Loucy (cell line): Measurements from ENCODE around the gene TUT4.

Source experiments
- H2AFZ ChIP-seq: fragments of 200-600 bp; sonication (generic); 2 replicates; pipeline ENCODE4 v1.6.0; 2016; ENCODE audit warnings: antibody characterized with exemption, mild to moderate bottlenecking, low read length, moderate library complexity
- H3F3A ChIP-seq: fragments of 200-600 bp; 2 replicates; pipeline ENCODE4 v1.6.0; 2016; ENCODE audit warnings: antibody characterized with exemption, low read depth, mild to moderate bottlenecking
- H3K27me3 ChIP-seq: fragments of 200-600 bp; sonication (generic); 2 replicates; pipeline ENCODE4 v1.6.1; 2014; ENCODE audit warnings: low read length, mild to moderate bottlenecking; ENCODE audit not compliant: insufficient read depth, poor library complexity, severe bottlenecking
- H3K36me3 ChIP-seq: fragments of 200-600 bp; sonication (generic); 2 replicates; pipeline ENCODE4 v1.6.1; 2016; ENCODE audit warnings: low read length; ENCODE audit not compliant: insufficient read depth
- H3K4me1 ChIP-seq: fragments of 200-600 bp; sonication (generic); 2 replicates; pipeline ENCODE4 v1.5.1; 2014; ENCODE audit warnings: low read length, mild to moderate bottlenecking; ENCODE audit not compliant: insufficient read depth, poor library complexity, severe bottlenecking
- H3K4me2 ChIP-seq: fragments of 200-600 bp; sonication (generic); 2 replicates; pipeline ENCODE4 v1.6.0; 2014; ENCODE audit warnings: antibody characterized with exemption, low read length, low read depth, mild to moderate bottlenecking; ENCODE audit not compliant: poor library complexity, severe bottlenecking
- H3K4me3 ChIP-seq: fragments of 200-600 bp; sonication (generic); 2 replicates; pipeline ENCODE4 v1.5.1; 2014; ENCODE audit warnings: low read length, mild to moderate bottlenecking, mixed read lengths; ENCODE audit not compliant: poor library complexity, severe bottlenecking
- H3K79me2 ChIP-seq: fragments of 200-600 bp; sonication (generic); 2 replicates; pipeline ENCODE4 v1.6.1; 2014; ENCODE audit warnings: low read length; ENCODE audit not compliant: insufficient read depth
- H3K9ac ChIP-seq: fragments of 200-600 bp; sonication (generic); 2 replicates; pipeline ENCODE4 v1.6.0; 2014; ENCODE audit warnings: mild to moderate bottlenecking, low read depth, low read length, moderate library complexity; ENCODE audit not compliant: poor library complexity, severe bottlenecking
- H3K9me2 ChIP-seq: fragments of 200-600 bp; sonication (generic); replicated peaks from 2 replicates; pipeline ENCODE4 v1.6.1; 2016; ENCODE audit warnings: low read depth, low read length, mixed read lengths
- H3K9me3 ChIP-seq: fragments of 200-600 bp; sonication (generic); 2 replicates; pipeline ENCODE4 v1.6.1; 2014; ENCODE audit warnings: mild to moderate bottlenecking, antibody characterized with exemption, low read length, low read depth; ENCODE audit not compliant: insufficient read depth
- H4K20me1 ChIP-seq: fragments of 200-600 bp; sonication (generic); 2 replicates; pipeline ENCODE4 v1.6.0; 2014; ENCODE audit warnings: antibody characterized with exemption, low read length, mild to moderate bottlenecking; ENCODE audit not compliant: insufficient read depth, poor library complexity, severe bottlenecking
- EZH2phosphoT487 ChIP-seq: fragments of 200-600 bp; IDR thresholded peaks from 2 replicates; pipeline ENCODE4 v1.6.1; 2018; ENCODE audit warnings: antibody characterized with exemption, mild to moderate bottlenecking, moderate library complexity, borderline replicate concordance
- TF ChIP-seq, protein P1 (sequence below): fragments of 200-600 bp; sonication (generic); conservative IDR thresholded peaks from 2 replicates; pipeline ENCODE4 v1.5.1; 2014; ENCODE audit warnings: mild to moderate bottlenecking, antibody characterized with exemption, low read length

Gene TUT4

DNA sequence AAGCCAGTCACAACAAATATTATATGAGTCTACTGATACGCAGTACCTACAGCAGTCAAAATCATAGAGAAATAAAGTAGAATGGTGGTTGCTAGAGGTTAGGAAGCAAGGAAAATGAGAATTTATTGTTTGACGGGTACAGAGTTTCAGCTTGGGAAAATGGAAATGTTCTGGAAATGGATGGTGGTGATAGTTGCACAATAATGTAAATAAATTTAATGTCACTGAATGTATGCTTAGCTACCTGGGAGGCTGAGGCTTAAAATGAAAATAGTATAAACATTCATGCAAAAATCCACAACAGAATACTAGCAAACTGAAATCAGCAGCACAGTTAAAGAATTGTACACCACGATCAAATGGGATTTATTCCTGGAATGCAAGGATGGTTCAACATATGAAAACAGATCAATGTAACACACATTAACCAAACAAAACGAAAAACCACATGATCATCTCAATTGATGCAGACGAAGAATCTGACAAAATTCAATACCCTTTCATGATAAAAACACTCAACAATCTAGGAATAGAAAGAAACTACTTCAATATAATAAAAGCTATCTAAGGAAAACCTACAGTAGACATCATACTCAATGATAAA, 10.7 kb downstream of the TUT4 start:
- Histone ChIP-seq H3K9me2 (no peaks in the 10 kb centered on the region), H3K4me1 (peaks cover 3% of the 10 kb centered on the region), H3K9me3 (peaks cover 8% of the 10 kb centered on the region; the same call in 1 of the 2 replicates), H4K20me1 (peaks cover 58% of the 10 kb centered on the region), H3K4me3 (no peak overlapping the region), H3F3A (no peaks in the 10 kb centered on the region), H3K9ac (no peak overlapping the region), H2AFZ (no peak overlapping the region), H3K79me2 (peaks cover 99% of the 10 kb centered on the region), H3K27me3 (no peaks in the 10 kb centered on the region), H3K4me2 (no peak overlapping the region), H3K36me3 (peaks cover 11% of the 10 kb centered on the region)
- TF ChIP-seq EZH2phosphoT487 = no peak
- TF ChIP-seq, protein P1, sequence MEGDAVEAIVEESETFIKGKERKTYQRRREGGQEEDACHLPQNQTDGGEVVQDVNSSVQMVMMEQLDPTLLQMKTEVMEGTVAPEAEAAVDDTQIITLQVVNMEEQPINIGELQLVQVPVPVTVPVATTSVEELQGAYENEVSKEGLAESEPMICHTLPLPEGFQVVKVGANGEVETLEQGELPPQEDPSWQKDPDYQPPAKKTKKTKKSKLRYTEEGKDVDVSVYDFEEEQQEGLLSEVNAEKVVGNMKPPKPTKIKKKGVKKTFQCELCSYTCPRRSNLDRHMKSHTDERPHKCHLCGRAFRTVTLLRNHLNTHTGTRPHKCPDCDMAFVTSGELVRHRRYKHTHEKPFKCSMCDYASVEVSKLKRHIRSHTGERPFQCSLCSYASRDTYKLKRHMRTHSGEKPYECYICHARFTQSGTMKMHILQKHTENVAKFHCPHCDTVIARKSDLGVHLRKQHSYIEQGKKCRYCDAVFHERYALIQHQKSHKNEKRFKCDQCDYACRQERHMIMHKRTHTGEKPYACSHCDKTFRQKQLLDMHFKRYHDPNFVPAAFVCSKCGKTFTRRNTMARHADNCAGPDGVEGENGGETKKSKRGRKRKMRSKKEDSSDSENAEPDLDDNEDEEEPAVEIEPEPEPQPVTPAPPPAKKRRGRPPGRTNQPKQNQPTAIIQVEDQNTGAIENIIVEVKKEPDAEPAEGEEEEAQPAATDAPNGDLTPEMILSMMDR = no peak

DNA sequence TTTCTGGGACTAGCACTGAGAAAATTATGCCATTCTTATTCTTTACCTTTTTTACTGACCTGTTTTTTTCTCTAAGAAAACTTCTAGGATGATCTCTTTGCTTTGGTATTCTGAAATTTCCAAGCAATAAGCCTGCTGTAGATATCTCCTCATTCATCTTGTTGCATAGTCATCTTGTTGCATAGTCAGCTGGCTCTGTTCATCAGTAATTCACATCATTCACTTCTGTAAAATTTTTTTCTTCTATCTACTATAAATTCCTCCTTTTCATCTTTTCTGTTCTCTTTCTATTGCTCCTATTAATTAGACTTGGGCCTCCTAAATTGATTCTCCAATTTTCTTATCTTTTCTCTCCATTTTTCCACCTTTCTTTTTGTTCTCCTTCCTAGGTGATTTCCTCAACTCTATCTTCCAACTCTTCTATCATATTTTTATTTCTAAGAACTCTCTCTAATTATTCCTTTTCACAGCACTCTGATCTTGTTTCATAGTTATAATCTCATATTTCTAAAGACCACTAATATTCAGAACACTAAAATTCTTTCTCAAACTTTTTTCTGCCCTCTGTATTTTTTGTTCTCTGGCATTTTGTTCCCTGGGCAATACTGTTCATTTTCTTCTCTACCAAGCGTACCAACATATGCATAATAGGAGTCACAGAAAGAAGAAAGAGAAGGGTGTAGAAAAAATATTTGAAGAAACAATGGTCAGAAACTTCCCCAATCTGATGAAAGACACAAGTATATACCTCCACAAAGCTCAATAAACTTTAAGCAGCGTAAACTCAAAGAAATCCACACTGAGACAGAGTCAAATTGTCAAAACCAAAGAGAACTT, 17.7 kb downstream of the TUT4 start:
- Histone ChIP-seq H3K4me3 (no peak overlapping the region), H3K36me3 (peaks cover 3% of the 10 kb centered on the region; the same call in 1 of the 2 replicates), H3K9me2 (no peaks in the 10 kb centered on the region), H3F3A (no peaks in the 10 kb centered on the region), H3K79me2 (peaks cover 100% of the 10 kb centered on the region), H3K9ac (no peak overlapping the region), H3K4me2 (no peak overlapping the region), H3K4me1 (peaks cover 11% of the 10 kb centered on the region), H2AFZ (no peak overlapping the region), H3K9me3 (peaks cover 8% of the 10 kb centered on the region; the same call in 1 of the 2 replicates), H4K20me1 (peaks cover 72% of the 10 kb centered on the region), H3K27me3 (no peaks in the 10 kb centered on the region)
- no peak for TF ChIP-seq EZH2phosphoT487
- TF ChIP-seq, protein P1 = no peak

DNA sequence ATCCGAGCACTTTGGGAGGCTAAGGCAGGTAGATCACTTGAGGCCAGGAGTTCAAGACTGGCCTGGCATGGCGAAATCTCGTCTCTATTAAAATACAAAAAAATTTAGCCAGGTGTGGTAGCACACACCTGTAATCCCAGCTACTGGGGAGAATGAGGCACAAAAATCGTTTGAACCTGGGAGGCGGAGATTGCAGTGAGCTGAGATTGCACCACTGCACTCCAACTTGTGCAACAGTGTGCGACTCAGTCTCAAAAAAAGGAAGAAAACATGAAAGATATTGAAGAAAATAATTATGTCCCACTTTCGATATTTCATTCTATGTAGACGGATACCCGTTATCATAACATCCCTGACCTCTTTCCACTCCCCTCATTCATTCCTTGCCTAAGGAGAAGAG, 19.2 kb downstream of the TUT4 start:
- no peaks in the 10 kb centered on the region for H3K9me2 ChIP-seq
- no peak for TF ChIP-seq EZH2phosphoT487
- TF ChIP-seq, protein P1 = no peak
- H2AFZ ChIP-seq = no peak overlapping the region
- no peak overlapping the region for H3K9ac ChIP-seq
- H3K9me3 ChIP-seq = peaks cover 8% of the 10 kb centered on the region; the same call in 1 of the 2 replicates
- peaks cover 11% of the 10 kb centered on the region for H3K4me1 ChIP-seq
- H3K4me3 ChIP-seq = no peak overlapping the region
- no peak overlapping the region for H3K4me2 ChIP-seq
- peaks cover 73% of the 10 kb centered on the region for H4K20me1 ChIP-seq
- H3K79me2 ChIP-seq = peaks cover 100% of the 10 kb centered on the region
- H3K27me3 ChIP-seq = no peaks in the 10 kb centered on the region
- no peaks in the 10 kb centered on the region for H3F3A ChIP-seq
- peaks cover 3% of the 10 kb centered on the region for H3K36me3 ChIP-seq
